A673 (cell line): ENCODE measurements around the gene TMPO. TPM values are rescaled to one million over a fixed set of nuclear protein-coding genes. Genes with fewer than 3 reads are reported as not detected.
A peak's percentile ranks its signal among the peaks of the same experiment; 100 is the strongest.
"Not testable (repeated sequence)": the region's sequence is repeated elsewhere in the genome, so short reads cannot be mapped to it uniquely, and the experiment has no call there.

Experiments used
- BruUV-seq: library from RNA; stranded (reverse); fragments of 400-500 nt; replicated peaks from 2 replicates; lab custom pipeline; 2021; lab: Mats Ljungman, UMichigan
- CTCF ChIA-PET: fragments of 300-600 bp; sonication (Branson Sonifier 250); formaldehyde crosslinking; loops from one replicate; lab custom pipeline; 2022; ENCODE audit warnings: antibody characterized with exemption; lab: Charles Lee
- POLR2A ChIA-PET: fragments of 300-600 bp; sonication (Branson Sonifier 250); formaldehyde crosslinking; loops from one replicate; lab custom pipeline; 2022; ENCODE audit warnings: antibody characterized with exemption; ENCODE audit not compliant: low non-redundant PET; lab: Charles Lee
- DNase-seq: peaks from one replicate; pipeline ENCODE4 v3.0.0-alpha.2; 2015; ENCODE audit warnings: low spot score
- H3K27ac ChIP-seq: fragments of 200-600 bp; sonication (generic); 2 replicates; pipeline ENCODE4 v1.5.1; 2016; ENCODE audit warnings: mixed run types, low read depth, mild to moderate bottlenecking, mixed read lengths, antibody characterized with exemption, low read length; ENCODE audit not compliant: poor library complexity, severe bottlenecking
- H3K27me3 ChIP-seq: fragments of 200-600 bp; sonication (generic); replicated peaks from 2 replicates; pipeline ENCODE4 v1.6.1; 2017; ENCODE audit warnings: mixed run types, low read depth, mild to moderate bottlenecking, mixed read lengths, antibody characterized with exemption, low read length; ENCODE audit not compliant: insufficient read depth, poor library complexity
- H3K36me3 ChIP-seq: fragments of 200-600 bp; sonication (generic); 2 replicates; pipeline ENCODE4 v1.6.1; 2016; ENCODE audit warnings: mixed run types, mild to moderate bottlenecking, mixed read lengths, antibody characterized with exemption, low read length; ENCODE audit not compliant: insufficient read depth, poor library complexity, severe bottlenecking
- H3K4me1 ChIP-seq: fragments of 200-600 bp; sonication (generic); 2 replicates; pipeline ENCODE4 v1.6.1; 2017; ENCODE audit warnings: mixed run types, mild to moderate bottlenecking, mixed read lengths, antibody characterized with exemption, low read length; ENCODE audit not compliant: insufficient read depth, poor library complexity, severe bottlenecking
- H3K4me3 ChIP-seq: fragments of 200-600 bp; sonication (generic); 2 replicates; pipeline ENCODE4 v1.5.1; 2016; ENCODE audit warnings: low read depth, mixed run types, mild to moderate bottlenecking, mixed read lengths, low read length; ENCODE audit not compliant: poor library complexity, severe bottlenecking
- H3K9me3 ChIP-seq: fragments of 200-600 bp; sonication (generic); 2 replicates; pipeline ENCODE4 v1.6.1; 2016; ENCODE audit warnings: mixed run types, low read depth, mild to moderate bottlenecking, mixed read lengths, antibody characterized with exemption, low read length; ENCODE audit not compliant: poor library complexity, severe bottlenecking
- EZH2 ChIP-seq: fragments of 200-600 bp; sonication (generic); IDR thresholded peaks from 2 replicates; pipeline ENCODE4 v1.6.1; 2017; ENCODE audit warnings: borderline replicate concordance, low read depth, mild to moderate bottlenecking, mixed read lengths, antibody characterized with exemption, low read length; ENCODE audit not compliant: poor library complexity, severe bottlenecking
- intact Hi-C: fragments of 100-400 bp; cut with micrococcal nuclease; formaldehyde crosslinking; loops from one replicate; pipeline ENCODE4 v1.10.0; 2022; ENCODE audit not compliant: unreplicated experiment
- total RNA-seq: library from RNA; stranded (reverse); gene quantifications from 2 replicates; pipeline ENCODE4 v1.2.3, GENCODE V29; 2021
- TF ChIP-seq, protein P1 (sequence below): fragments of 300-800, 200-600 bp; sonication (generic); conservative IDR thresholded peaks from 2 replicates; pipeline ENCODE4 v1.5.1; 2017; ENCODE audit warnings: low read depth, mild to moderate bottlenecking, antibody characterized with exemption, low read length, moderate library complexity, mixed read lengths

Gene TMPO
- total RNA-seq, 1 experiment from 2014 or later = 296 TPM

DNA sequence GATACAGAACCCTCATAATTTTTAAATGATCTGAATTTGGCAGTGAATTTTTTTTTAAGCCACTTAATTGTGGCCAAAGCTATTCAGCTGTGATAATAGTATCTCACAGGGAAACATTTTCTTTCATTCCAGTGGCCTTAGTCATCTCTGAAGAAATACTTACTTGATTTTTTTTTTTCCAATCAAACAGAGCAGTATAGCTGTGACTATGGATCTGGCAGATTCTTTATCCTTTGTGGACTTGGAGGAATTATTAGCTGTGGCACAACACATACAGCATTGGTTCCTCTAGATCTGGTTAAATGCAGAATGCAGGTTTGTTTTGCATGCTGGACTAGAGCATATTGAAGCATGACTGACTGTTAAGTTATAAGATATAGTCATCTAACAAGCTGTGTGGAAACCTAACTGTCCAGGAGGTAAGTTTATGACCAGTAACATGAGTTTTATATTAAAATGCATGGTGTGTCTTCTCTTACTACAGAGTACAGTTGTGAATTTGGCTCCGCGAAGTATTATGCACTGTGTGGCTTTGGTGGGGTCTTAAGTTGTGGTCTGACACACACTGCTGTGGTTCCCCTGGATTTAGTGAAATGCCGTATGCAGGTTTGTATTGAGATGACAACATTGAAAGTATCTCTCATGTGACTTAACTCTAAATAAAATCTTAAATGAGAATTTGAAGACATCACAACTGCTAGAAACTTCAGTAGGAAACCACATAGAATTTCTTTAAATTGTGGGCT is 80.0 kb downstream of the TMPO start:
- no TSS peak for BruUV-seq
- DNase-seq = peak; percentile 32

DNA sequence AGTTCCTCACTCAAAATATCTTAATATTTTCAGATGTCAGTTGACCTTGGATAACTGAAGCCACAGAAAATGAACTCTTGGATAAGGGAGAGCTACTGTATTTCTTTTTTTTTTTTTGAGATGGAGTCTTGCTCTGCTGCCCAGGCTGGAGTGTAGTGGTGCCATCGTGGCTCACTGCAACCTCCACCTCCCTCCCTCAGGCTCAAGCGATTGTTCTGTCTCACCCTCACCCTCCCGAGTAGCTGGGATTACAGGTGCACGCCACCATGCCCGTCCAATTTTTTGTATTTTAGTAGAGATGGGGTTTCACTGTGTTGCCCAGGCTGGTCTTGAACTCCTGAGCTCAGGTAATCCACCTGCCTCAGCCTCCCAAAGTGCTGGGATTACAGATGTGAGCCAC is 81.9 kb downstream of the TMPO start:
- POLR2A ChIA-PET = interaction anchor here (0.6 kb wide), 1 partner anchor 165 kb away, joined by 3 read pairs; no protein-coding TSS in a partner anchor
- intact Hi-C loops, H3K27ac ChIP-seq, H3K27me3 ChIP-seq, BruUV-seq, CTCF ChIA-PET, H3K4me3 ChIP-seq, DNase-seq, H3K9me3 ChIP-seq: not testable (repeated sequence)
- Histone ChIP-seq H3K4me1 (peaks cover 12% of the 10 kb centered on the region), H3K36me3 (peaks cover 72% of the 10 kb centered on the region)

More for the DNA sequence above, 80.0 kb downstream of the TMPO start:
- TF ChIP-seq EZH2 = no peak
- TF ChIP-seq, protein P1, sequence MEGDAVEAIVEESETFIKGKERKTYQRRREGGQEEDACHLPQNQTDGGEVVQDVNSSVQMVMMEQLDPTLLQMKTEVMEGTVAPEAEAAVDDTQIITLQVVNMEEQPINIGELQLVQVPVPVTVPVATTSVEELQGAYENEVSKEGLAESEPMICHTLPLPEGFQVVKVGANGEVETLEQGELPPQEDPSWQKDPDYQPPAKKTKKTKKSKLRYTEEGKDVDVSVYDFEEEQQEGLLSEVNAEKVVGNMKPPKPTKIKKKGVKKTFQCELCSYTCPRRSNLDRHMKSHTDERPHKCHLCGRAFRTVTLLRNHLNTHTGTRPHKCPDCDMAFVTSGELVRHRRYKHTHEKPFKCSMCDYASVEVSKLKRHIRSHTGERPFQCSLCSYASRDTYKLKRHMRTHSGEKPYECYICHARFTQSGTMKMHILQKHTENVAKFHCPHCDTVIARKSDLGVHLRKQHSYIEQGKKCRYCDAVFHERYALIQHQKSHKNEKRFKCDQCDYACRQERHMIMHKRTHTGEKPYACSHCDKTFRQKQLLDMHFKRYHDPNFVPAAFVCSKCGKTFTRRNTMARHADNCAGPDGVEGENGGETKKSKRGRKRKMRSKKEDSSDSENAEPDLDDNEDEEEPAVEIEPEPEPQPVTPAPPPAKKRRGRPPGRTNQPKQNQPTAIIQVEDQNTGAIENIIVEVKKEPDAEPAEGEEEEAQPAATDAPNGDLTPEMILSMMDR = no peak
- H3K4me1 ChIP-seq = peaks cover 12% of the 10 kb centered on the region
- ChIA-PET POLR2A (interaction anchor here (0.7 kb wide), 1 partner anchor 20 kb away, joined by 3 read pairs; no protein-coding TSS in a partner anchor), CTCF (interaction anchor here (0.6 to 0.7 kb wide), 3 partner anchors 24 to 49 kb away, joined by 3 to 4 read pairs (median 3); partner anchors contain the start of gene IKBIP)
- H3K36me3 ChIP-seq = peaks cover 53% of the 10 kb centered on the region
- H3K9me3 ChIP-seq = no peaks in the 10 kb centered on the region
- intact Hi-C loops = no loop called here
- peak overlapping the region; percentile 94 for H3K27ac ChIP-seq
- peak overlapping the region; percentile 96 for H3K4me3 ChIP-seq
- no peaks in the 10 kb centered on the region for H3K27me3 ChIP-seq

Other genes starting within 250 kb of the TMPO start
- 718 and 737 TPM in 2 replicates for gene SLC25A3, start 78.1 kb downstream of the TMPO start, total RNA-seq
- 23.2 and 24.3 TPM in 2 replicates for gene IKBIP, start 129.2 kb downstream of the TMPO start, total RNA-seq
- gene APAF1, start 129.7 kb downstream of the TMPO start, total RNA-seq = 24.2 and 28.4 TPM in 2 replicates